HL-60 (cell line): Measurements from ENCODE around the gene SDSL.

Experiments used
- CTCF ChIP-seq: IDR thresholded peaks from one replicate; pipeline ENCODE4 v1.5.1; 2011; ENCODE audit warnings: low read length, control low read depth, inconsistent platforms; ENCODE audit not compliant: insufficient read depth
- POLR2AphosphoS5 ChIP-seq: IDR thresholded peaks from 2 replicates; pipeline ENCODE4 v1.6.1; 2012; ENCODE audit warnings: low read depth
- REST ChIP-seq: IDR thresholded peaks from 2 replicates; pipeline ENCODE4 v1.6.1; 2012; ENCODE audit warnings: low read depth; ENCODE audit not compliant: insufficient replicate concordance

GRCh38 chr12:113449299-113449698 lies 27.1 kb downstream of the SDSL start:
- TF ChIP-seq CTCF (no peak), REST (no peak), POLR2AphosphoS5 (no peak)
